Testis (tissue), 3 donors: ENCODE results near the gene MOB4. TPM values are rescaled to one million over a fixed set of nuclear protein-coding genes. Genes with fewer than 3 reads are reported as not detected.

Experiments used
- DNase-seq: peaks from one replicate; pipeline ENCODE4 v3.0.0-alpha.2; 2019
- H3K27ac ChIP-seq, 2 donors: fragments of 200-600 bp; sonication (generic); one replicate each; pipeline ENCODE4 v1.5.1; 2019
- H3K27me3 ChIP-seq: fragments of 200-600 bp; sonication (generic); one replicate; pipeline ENCODE4 v1.5.1; 2019
- H3K36me3 ChIP-seq: fragments of 200-600 bp; sonication (generic); one replicate; pipeline ENCODE4 v1.5.1; 2017; ENCODE audit warnings: low read depth; ENCODE audit errors: missing control alignments
- H3K4me1 ChIP-seq: fragments of 200-600 bp; sonication (generic); one replicate; pipeline ENCODE4 v1.5.1; 2019
- H3K4me3 ChIP-seq, 2 donors: fragments of 200-600 bp; sonication (generic); one replicate each; pipeline ENCODE4 v1.5.1; 2017 to 2019
- H3K9me3 ChIP-seq: fragments of 200-600 bp; sonication (generic); one replicate; pipeline ENCODE4 v1.5.1; 2017
- POLR2A ChIP-seq: fragments of 450-650 bp; IDR thresholded peaks from one replicate; pipeline ENCODE4 v1.6.1; 2017; ENCODE audit warnings: antibody characterized with exemption, mild to moderate bottlenecking, moderate library complexity
- WGBS, 2 donors: methylation state at CpG; one replicate each; pipeline ENCODE4 v1.1.5; 2018; 5-methylcytosine and 5-hydroxymethylcytosine counted together
- intact Hi-C: fragments of 100-400 bp; cut with DNase I; formaldehyde crosslinking; loops from one replicate; pipeline ENCODE4 v1.15.1; 2023; ENCODE audit warnings: low total_unique reads
- polyA plus RNA-seq: library from polyadenylated mRNA; stranded (reverse); fragments of 350-450 nt; fragmentation: Illumina TruSeq; extraction: RNeasy Lipid Tissue Mini Kit (QIAGEN cat#74804); gene quantifications from one replicate; pipeline ENCODE4 v1.2.3, GENCODE V29; 2014; ENCODE audit warnings: low read depth, low replicate concordance; ENCODE audit not compliant: insufficient read depth
- total RNA-seq, 2 donors: library from RNA; depleted of rRNA; stranded (reverse); fragments of >200 nt; gene quantifications; one replicate each; pipeline ENCODE4 v1.2.3, GENCODE V29; 2016
- TF ChIP-seq, protein P1 (sequence below), 3 experiments: fragments of 450-650 bp in 2 of 3; fragments of 200-600 bp in 1 of 3; sonication (generic) in 1 of 3; IDR thresholded peaks; one replicate each; pipeline ENCODE4 v1.5.1; 2016 to 2019; ENCODE audit warnings: antibody characterized with exemption in 3 of 3, mild to moderate bottlenecking in 2 of 3, moderate library complexity in 1 of 3

The MOB4 gene
- total and polyA plus RNA-seq, 3 donors from 2014 or later = 10.7 to 17.6 (median 13.8) TPM

DNA sequence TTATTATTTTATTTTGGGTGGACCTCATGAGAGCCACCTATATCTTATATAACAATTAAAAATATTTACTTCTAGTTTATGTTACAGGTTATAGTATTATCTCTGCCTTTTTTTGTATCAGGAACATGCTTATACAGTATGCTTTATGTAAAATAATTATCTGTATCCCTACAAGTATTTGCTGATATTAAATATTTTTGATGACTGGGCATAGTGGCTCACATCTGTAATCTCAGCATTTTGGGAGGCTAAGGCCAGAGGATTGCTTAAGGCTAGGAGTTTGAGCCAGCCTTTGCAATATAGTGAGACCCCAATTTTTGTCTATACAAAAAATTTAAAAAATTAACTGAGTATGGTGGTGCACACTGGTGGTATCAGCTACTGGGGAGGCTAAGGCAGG is 39.6 kb downstream of the MOB4 start:
- Histone ChIP-seq H3K9me3 (no peaks in the 10 kb centered on the region), H3K36me3 (peaks cover 4% of the 10 kb centered on the region)
- intact Hi-C loops = no loop called here

DNA sequence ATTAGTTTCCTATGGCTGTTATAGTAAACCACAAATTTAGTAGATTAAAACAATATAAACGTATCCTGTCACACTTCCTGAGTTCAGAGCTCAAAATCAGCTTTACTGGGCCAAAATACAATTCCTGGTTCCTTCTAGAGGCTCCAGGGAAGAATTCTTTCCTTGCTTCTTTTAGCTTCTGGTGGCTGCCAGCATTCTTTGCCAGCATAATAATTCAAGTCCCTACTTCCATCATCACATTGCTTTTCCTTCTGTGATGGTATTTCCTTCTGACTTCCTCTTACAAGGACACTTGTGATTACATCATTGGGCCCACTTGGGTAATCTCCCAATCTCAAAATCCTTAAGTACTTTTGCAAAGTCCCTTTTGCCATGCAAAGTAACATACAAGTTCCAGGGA is 40.6 kb downstream of the MOB4 start:
- intact Hi-C loops = no loop called here
- TF ChIP-seq POLR2A = no peak
- TF ChIP-seq, protein P1, sequence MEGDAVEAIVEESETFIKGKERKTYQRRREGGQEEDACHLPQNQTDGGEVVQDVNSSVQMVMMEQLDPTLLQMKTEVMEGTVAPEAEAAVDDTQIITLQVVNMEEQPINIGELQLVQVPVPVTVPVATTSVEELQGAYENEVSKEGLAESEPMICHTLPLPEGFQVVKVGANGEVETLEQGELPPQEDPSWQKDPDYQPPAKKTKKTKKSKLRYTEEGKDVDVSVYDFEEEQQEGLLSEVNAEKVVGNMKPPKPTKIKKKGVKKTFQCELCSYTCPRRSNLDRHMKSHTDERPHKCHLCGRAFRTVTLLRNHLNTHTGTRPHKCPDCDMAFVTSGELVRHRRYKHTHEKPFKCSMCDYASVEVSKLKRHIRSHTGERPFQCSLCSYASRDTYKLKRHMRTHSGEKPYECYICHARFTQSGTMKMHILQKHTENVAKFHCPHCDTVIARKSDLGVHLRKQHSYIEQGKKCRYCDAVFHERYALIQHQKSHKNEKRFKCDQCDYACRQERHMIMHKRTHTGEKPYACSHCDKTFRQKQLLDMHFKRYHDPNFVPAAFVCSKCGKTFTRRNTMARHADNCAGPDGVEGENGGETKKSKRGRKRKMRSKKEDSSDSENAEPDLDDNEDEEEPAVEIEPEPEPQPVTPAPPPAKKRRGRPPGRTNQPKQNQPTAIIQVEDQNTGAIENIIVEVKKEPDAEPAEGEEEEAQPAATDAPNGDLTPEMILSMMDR (IDR thresholded peaks at IDR 0.05) = no peak
- Histone ChIP-seq H3K4me3 (no peak overlapping the region), H3K27me3 (no peaks in the 10 kb centered on the region), H3K36me3 (no peaks in the 10 kb centered on the region), H3K4me1 (no peaks in the 10 kb centered on the region), H3K27ac (no peak overlapping the region), H3K9me3 (no peaks in the 10 kb centered on the region)
- no peak for DNase-seq
- WGBS, 2 donors = 57 to 61% methylated on average over 1 of the region's 1 CpG

More for the DNA sequence above, 39.6 kb downstream of the MOB4 start:
- Histone ChIP-seq H3K4me3 (no peak overlapping the region), H3K4me1 (no peaks in the 10 kb centered on the region), H3K27me3 (no peaks in the 10 kb centered on the region), H3K27ac (no peak overlapping the region)
- TF ChIP-seq, protein P1 (IDR thresholded peaks at IDR 0.05) = no peak
- TF ChIP-seq POLR2A = no peak
- no peak for DNase-seq

DNA sequence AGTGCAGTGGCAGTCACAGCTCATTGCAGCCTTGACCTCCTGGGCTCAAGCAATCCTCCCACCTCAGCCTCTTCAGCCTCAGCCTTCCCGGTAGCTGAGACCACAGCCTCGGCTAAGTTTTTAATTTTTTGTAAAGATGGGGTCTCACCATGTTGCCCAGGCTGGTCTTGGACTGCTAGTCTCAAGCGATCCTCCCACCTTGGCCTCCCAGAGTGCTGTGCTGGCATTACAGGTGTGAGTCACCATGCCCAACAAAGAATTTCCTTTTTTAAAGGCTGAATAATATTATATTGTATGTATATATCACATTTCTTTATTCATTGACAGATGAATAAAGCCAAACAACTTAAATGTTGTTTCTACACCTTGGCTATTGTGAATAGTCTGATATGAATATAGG is 42.5 kb downstream of the MOB4 start:
- Histone ChIP-seq H3K4me1 (no peaks in the 10 kb centered on the region), H3K4me3 (no peak overlapping the region), H3K9me3 (no peaks in the 10 kb centered on the region), H3K27me3 (no peaks in the 10 kb centered on the region), H3K27ac (no peak overlapping the region), H3K36me3 (no peaks in the 10 kb centered on the region)
- 90 to 96% methylated on average over 3 of the region's 3 CpGs for WGBS, 2 donors
- TF ChIP-seq, protein P1 (IDR thresholded peaks at IDR 0.05) = no peak
- intact Hi-C loops = no loop called here
- no peak for DNase-seq

DNA sequence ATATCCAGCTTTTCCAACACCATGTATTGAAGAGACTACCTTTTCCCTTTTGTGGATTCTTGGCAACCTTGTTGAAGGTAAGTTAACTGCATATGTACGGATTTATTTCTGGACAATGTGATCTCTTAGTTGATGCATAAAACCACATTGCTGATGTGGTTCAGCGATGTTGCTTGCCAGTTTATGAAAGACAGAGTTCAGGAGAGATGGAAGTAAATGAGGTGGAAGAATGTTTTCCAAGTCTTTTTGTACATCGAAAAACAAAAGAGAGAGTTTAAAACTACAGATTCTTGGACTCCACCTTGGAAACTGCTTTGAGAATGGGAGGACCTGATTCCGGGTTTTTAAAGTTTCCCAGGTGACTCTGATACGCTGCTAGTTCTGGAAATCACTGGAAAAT is 43.8 kb downstream of the MOB4 start:
- no peaks in the 10 kb centered on the region for H3K9me3 ChIP-seq
- no peak for DNase-seq
- intact Hi-C loops = no loop called here
- 95 to 96% methylated on average over 5 of the region's 5 CpGs for WGBS, 2 donors
- TF ChIP-seq, protein P1 (IDR thresholded peaks at IDR 0.05) = no peak
- no peak for TF ChIP-seq POLR2A
- H3K27ac ChIP-seq = no peak overlapping the region
- H3K27me3 ChIP-seq = no peaks in the 10 kb centered on the region
- no peak overlapping the region for H3K4me3 ChIP-seq
- no peaks in the 10 kb centered on the region for H3K4me1 ChIP-seq
- no peaks in the 10 kb centered on the region for H3K36me3 ChIP-seq

DNA sequence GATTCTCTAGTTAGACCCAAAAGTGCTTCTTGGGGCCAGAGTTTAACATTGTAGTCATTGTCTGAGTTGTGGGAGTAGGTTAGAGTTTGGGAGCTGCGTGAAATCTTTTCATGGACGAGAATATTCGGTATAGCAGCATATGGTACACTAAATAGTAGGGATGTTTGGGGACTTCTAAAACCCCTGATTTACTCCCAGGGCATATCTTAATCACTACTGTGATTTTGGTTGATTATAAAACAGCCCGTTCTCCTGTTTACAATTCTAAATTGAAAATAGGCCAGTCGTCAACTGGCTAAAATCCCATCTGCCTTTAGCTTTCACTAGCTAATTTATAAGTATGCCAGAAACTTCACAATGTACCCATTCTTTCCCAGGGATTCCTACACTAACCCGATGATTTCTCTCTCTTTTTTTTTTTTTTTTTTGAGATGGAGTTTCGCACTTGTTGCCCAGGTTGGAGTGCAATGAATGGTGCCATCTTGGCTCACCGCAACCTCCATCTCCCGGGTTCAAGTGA is 44.3 kb downstream of the MOB4 start:
- intact Hi-C loops = no loop called here
- no peaks in the 10 kb centered on the region for H3K9me3 ChIP-seq
- 90 to 95% methylated on average over 9 of the region's 9 CpGs for WGBS, 2 donors
- no peak overlapping the region for H3K4me3 ChIP-seq
- H3K27me3 ChIP-seq = no peaks in the 10 kb centered on the region
- TF ChIP-seq, protein P1 (IDR thresholded peaks at IDR 0.05) = no peak
- no peak for TF ChIP-seq POLR2A
- no peaks in the 10 kb centered on the region for H3K36me3 ChIP-seq
- no peak overlapping the region for H3K27ac ChIP-seq
- no peak for DNase-seq
- no peaks in the 10 kb centered on the region for H3K4me1 ChIP-seq
